D341Med (cell line): ENCODE measurements around the gene SDK2.
"Not testable (repeated sequence)": the region's sequence is repeated elsewhere in the genome, so short reads cannot be mapped to it uniquely, and the experiment has no call there.

Experiments used
- DNase-seq: peaks from one replicate; pipeline ENCODE4 v3.0.0; 2012; ENCODE audit warnings: low spot score

Gene SDK2

GRCh38 chr17:73318427-73318813 is 325.8 kb downstream of the SDK2 start:
- no peak for DNase-seq

- no peak for DNase-seq
Measured at GRCh38 chr17:73317513-73318426, 326.5 kb downstream of the SDK2 start.

GRCh38 chr17:73316919-73317505 is 327.2 kb downstream of the SDK2 start:
- DNase-seq: no peak

GRCh38 chr17:73315471-73315870 is 328.8 kb downstream of the SDK2 start:
- no peak for DNase-seq

- no peak for DNase-seq
Measured at GRCh38 chr17:73313526-73314127, 330.6 kb downstream of the SDK2 start.

- DNase-seq: not testable (repeated sequence)
Measured at GRCh38 chr17:73312887-73313286, 331.4 kb downstream of the SDK2 start.

- peak; percentile 98 for DNase-seq
Measured at GRCh38 chr17:73311781-73312641, 332.2 kb downstream of the SDK2 start, which contains the start of gene CDC42EP4. CDC42EP4 (minus strand) TSS chr17:73312001; CDS start chr17:73286500, 25,501 bp downstream.

- DNase-seq: peak; percentile 70
Measured at GRCh38 chr17:73311428-73311780, 332.8 kb downstream of the SDK2 start.

- DNase-seq: no peak
Measured at GRCh38 chr17:73309727-73310596, 334.3 kb downstream of the SDK2 start.

GRCh38 chr17:73308959-73309358 is 335.3 kb downstream of the SDK2 start:
- not testable (repeated sequence) for DNase-seq

GRCh38 chr17:73308017-73308823 is 336.0 kb downstream of the SDK2 start:
- no peak for DNase-seq

GRCh38 chr17:73307130-73307529 is 337.1 kb downstream of the SDK2 start:
- DNase-seq: no peak

- no peak for DNase-seq
Measured at GRCh38 chr17:73305845-73306836, 338.1 kb downstream of the SDK2 start.

GRCh38 chr17:73304971-73305812 is 339.1 kb downstream of the SDK2 start:
- DNase-seq: no peak

GRCh38 chr17:73304438-73304837 is 339.8 kb downstream of the SDK2 start:
- no peak for DNase-seq

GRCh38 chr17:73302189-73302588 is 342.1 kb downstream of the SDK2 start:
- DNase-seq: no peak

- DNase-seq: no peak
Measured at GRCh38 chr17:73301369-73301768, 342.9 kb downstream of the SDK2 start.

- no peak for DNase-seq
Measured at GRCh38 chr17:73300392-73300791, 343.9 kb downstream of the SDK2 start.
